Osteoblast (primary cell): ENCODE data around the gene MAML2. TPM values are rescaled to one million over a fixed set of nuclear protein-coding genes. Genes with fewer than 3 reads are reported as not detected.

Source experiments
- DNase-seq: peaks from one replicate; pipeline ENCODE4 v3.0.0; 2011; ENCODE audit warnings: low spot score, mixed read lengths; ENCODE audit not compliant: insufficient read length; ENCODE audit errors: missing footprints
- H2AFZ ChIP-seq: 2 replicates; pipeline ENCODE4 v1.6.0; 2011; ENCODE audit warnings: mild to moderate bottlenecking, low read length
- H3K27ac ChIP-seq: 2 replicates; pipeline ENCODE4 v1.5.1; 2011; ENCODE audit warnings: mild to moderate bottlenecking, low read depth, low read length, moderate library complexity
- H3K27me3 ChIP-seq: 2 replicates; pipeline ENCODE4 v1.6.0; 2012; ENCODE audit warnings: mild to moderate bottlenecking, control low read depth, inconsistent platforms, low read length, moderate library complexity; ENCODE audit not compliant: insufficient read depth
- H3K36me3 ChIP-seq: 2 replicates; pipeline ENCODE4 v1.5.1; 2011; ENCODE audit warnings: mild to moderate bottlenecking, low read length, control low read depth, moderate library complexity; ENCODE audit not compliant: insufficient read depth
- H3K4me1 ChIP-seq: 2 replicates; pipeline ENCODE4 v1.5.1; 2011; ENCODE audit warnings: mild to moderate bottlenecking, low read length, control low read depth, moderate library complexity; ENCODE audit not compliant: insufficient read depth
- H3K4me2 ChIP-seq: 2 replicates; pipeline ENCODE4 v1.6.0; 2011; ENCODE audit warnings: mild to moderate bottlenecking, low read length; ENCODE audit not compliant: insufficient read depth
- H3K4me3 ChIP-seq: fragments of 200-600 bp; sonication (generic); 3 replicates; pipeline ENCODE4 v1.5.1; 2012; ENCODE audit warnings: mild to moderate bottlenecking, low read length, inconsistent platforms; ENCODE audit not compliant: insufficient read depth
- H3K79me2 ChIP-seq: 2 replicates; pipeline ENCODE4 v1.6.0; 2012; ENCODE audit warnings: mild to moderate bottlenecking, low read length, control low read depth, inconsistent platforms; ENCODE audit not compliant: insufficient read depth
- H3K9me3 ChIP-seq: 2 replicates; pipeline ENCODE4 v1.5.1; 2011; ENCODE audit warnings: low read depth, low read length, control low read depth
- H4K20me1 ChIP-seq: 2 replicates; pipeline ENCODE4 v1.6.0; 2012; ENCODE audit warnings: mild to moderate bottlenecking, low read length, control low read depth; ENCODE audit not compliant: insufficient read depth
- total RNA-seq: library from RNA; depleted of rRNA; stranded (reverse); fragments of >200 nt; gene quantifications from 2 replicates; pipeline ENCODE4 v1.2.3, GENCODE V29; 2012
- TF ChIP-seq, protein P1 (sequence below): IDR thresholded peaks from 2 replicates; pipeline ENCODE4 v1.5.1; 2011; ENCODE audit warnings: mild to moderate bottlenecking, low read depth, low read length, moderate library complexity; ENCODE audit errors: extremely low read depth

Gene MAML2
- total RNA-seq, 1 donor: 17.4 TPM

DNA sequence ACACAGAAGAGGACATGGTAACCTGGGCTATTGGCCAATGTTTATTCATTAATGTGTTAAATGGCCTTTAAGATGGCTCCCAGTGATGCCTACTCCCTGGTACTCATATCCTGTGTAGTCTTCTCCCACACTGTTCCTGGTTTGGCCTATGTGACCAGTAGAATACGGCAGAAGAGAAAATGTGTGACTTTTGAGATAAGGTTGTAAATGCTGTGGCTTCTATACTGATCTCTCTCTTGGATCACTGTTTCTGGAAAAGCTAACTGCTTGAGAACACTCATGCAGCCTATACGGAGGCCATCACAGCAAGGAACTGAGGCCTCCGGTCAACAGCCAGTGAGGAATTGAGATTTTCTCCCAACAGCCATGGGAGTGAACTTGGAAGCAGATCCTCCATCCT is 24.1 kb downstream of the MAML2 start:
- H3K9me3 ChIP-seq: no peaks in the 10 kb centered on the region
- no peak overlapping the region for H3K4me3 ChIP-seq
- H3K27me3 ChIP-seq: no peaks in the 10 kb centered on the region
- peaks cover 99% of the 10 kb centered on the region for H3K79me2 ChIP-seq
- no peak overlapping the region for H2AFZ ChIP-seq
- H3K36me3 ChIP-seq: peaks cover 5% of the 10 kb centered on the region
- H4K20me1 ChIP-seq: no peaks in the 10 kb centered on the region
- H3K4me1 ChIP-seq: peaks cover 41% of the 10 kb centered on the region
- no peak overlapping the region for H3K4me2 ChIP-seq
- DNase-seq: no peak
- no peak overlapping the region for H3K27ac ChIP-seq
- TF ChIP-seq, protein P1, sequence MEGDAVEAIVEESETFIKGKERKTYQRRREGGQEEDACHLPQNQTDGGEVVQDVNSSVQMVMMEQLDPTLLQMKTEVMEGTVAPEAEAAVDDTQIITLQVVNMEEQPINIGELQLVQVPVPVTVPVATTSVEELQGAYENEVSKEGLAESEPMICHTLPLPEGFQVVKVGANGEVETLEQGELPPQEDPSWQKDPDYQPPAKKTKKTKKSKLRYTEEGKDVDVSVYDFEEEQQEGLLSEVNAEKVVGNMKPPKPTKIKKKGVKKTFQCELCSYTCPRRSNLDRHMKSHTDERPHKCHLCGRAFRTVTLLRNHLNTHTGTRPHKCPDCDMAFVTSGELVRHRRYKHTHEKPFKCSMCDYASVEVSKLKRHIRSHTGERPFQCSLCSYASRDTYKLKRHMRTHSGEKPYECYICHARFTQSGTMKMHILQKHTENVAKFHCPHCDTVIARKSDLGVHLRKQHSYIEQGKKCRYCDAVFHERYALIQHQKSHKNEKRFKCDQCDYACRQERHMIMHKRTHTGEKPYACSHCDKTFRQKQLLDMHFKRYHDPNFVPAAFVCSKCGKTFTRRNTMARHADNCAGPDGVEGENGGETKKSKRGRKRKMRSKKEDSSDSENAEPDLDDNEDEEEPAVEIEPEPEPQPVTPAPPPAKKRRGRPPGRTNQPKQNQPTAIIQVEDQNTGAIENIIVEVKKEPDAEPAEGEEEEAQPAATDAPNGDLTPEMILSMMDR: no peak

DNA sequence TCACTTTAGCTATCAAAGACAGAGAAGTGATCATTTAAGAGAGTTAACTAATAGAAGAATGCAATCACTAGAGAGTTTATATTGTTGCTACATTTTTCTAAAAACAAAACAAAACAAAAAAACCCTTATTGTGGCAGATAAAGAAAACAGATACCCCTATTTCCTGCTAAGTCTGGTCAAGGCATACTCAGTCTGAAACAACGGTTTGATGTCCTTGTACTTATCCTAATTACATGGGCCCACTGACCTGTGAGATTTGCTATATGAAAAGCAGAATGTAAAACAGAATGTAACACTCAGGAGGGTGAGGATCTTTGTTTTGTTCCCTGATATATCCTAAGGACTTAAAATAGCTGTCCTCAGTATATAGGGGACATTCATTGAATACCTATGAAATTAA is 24.6 kb downstream of the MAML2 start:
- no peaks in the 10 kb centered on the region for H3K9me3 ChIP-seq
- no peaks in the 10 kb centered on the region for H3K27me3 ChIP-seq
- DNase-seq: no peak
- H3K36me3 ChIP-seq: peaks cover under 1% of the 10 kb centered on the region
- no peak overlapping the region for H3K4me3 ChIP-seq
- no peak overlapping the region for H2AFZ ChIP-seq
- TF ChIP-seq, protein P1: no peak
- H3K4me1 ChIP-seq: peaks cover 44% of the 10 kb centered on the region
- H4K20me1 ChIP-seq: no peaks in the 10 kb centered on the region
- H3K27ac ChIP-seq: no peak overlapping the region
- no peak overlapping the region for H3K4me2 ChIP-seq
- H3K79me2 ChIP-seq: peaks cover 99% of the 10 kb centered on the region

DNA sequence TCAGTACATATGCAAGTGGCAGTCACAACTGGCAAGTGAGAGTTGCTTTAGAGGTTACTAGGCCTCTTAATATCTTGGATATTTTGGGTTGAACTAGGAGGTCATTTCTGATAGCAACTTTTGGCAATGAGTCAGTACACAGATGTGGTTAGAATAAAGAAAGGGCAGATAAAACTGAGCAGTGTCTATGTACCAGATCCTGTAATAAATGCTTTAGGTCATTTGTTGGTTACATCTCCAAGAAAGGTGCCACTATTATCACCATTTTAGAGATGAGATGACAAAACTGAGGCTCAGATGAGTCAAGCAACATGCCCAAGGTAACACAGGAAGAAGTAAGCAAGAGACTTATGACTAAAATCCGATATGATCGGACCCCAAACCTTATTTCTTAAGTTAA is 25.0 kb downstream of the MAML2 start:
- H3K4me1 ChIP-seq: peaks cover 48% of the 10 kb centered on the region
- H4K20me1 ChIP-seq: no peaks in the 10 kb centered on the region

DNA sequence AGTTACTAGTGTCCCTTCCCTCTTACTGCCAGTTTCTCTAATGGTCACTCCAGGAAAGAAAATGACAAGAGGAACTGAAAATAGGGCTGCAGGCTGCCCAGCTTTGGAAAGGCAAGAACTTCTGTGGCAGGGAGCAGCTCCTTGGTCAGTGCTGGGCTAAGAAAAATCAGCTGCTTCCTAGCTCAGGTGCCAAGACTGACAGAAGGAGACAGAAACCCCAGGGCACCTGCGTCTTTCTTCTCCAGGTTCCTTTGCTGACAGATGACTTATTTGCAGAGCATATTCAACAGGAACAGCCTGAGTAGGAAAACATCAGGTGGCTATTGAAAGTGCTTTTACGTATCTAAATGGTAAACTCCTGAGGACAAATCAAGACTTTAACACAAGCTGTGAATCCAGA is 25.4 kb downstream of the MAML2 start:
- H3K4me2 ChIP-seq: no peak overlapping the region
- no peak overlapping the region for H3K27ac ChIP-seq

More for the DNA sequence above, 25.0 kb downstream of the MAML2 start:
- Histone ChIP-seq H3K27ac (no peak overlapping the region), H3K27me3 (no peaks in the 10 kb centered on the region), H3K4me3 (no peak overlapping the region), H3K4me2 (no peak overlapping the region), H2AFZ (no peak overlapping the region), H3K36me3 (no peaks in the 10 kb centered on the region), H3K79me2 (peaks cover 99% of the 10 kb centered on the region), H3K9me3 (no peaks in the 10 kb centered on the region)
- TF ChIP-seq, protein P1: no peak
- no peak for DNase-seq

More for the DNA sequence above, 25.4 kb downstream of the MAML2 start:
- H4K20me1 ChIP-seq: no peaks in the 10 kb centered on the region
- no peaks in the 10 kb centered on the region for H3K9me3 ChIP-seq
- TF ChIP-seq, protein P1: no peak
- no peaks in the 10 kb centered on the region for H3K27me3 ChIP-seq
- peaks cover 99% of the 10 kb centered on the region for H3K79me2 ChIP-seq
- no peaks in the 10 kb centered on the region for H3K36me3 ChIP-seq
- H3K4me3 ChIP-seq: no peak overlapping the region
- no peak overlapping the region for H2AFZ ChIP-seq
- H3K4me1 ChIP-seq: peaks cover 53% of the 10 kb centered on the region
- DNase-seq: no peak
